Measurements from ENCODE around the gene WDFY3. TPM values are rescaled to one million over a fixed set of nuclear protein-coding genes. Genes with fewer than 3 reads are reported as not detected.

Gene WDFY3
- total RNA-seq, 1 experiment from 2014 or later, result 39.9 TPM

- no peak for TF ChIP-seq EGR1 (IDR thresholded peaks at IDR 0.05; ENCODE audit: low read depth)
Observed at GRCh38 chr4:84995386-84995785, 28.9 kb upstream of the WDFY3 start.

GRCh38 chr4:84994280-84994679, 27.8 kb upstream of the WDFY3 start:
- H3K9me3 ChIP-seq (ENCODE audit: control insufficient read depth in 1 of 2, insufficient read depth in 1 of 2, low read depth in 1 of 2, low read length in 2 of 2), result no peaks in the 10 kb centered on the region
- intact Hi-C loops (cut with micrococcal nuclease), result no loop called here
- DNase-seq (ENCODE audit: low read depth, low spot score) (no peak), ATAC-seq (no peak)
- H3K27ac ChIP-seq (ENCODE audit: low read depth, low read length), result no peak overlapping the region
- no peak overlapping the region for H3K4me2 ChIP-seq (ENCODE audit: low read length)
- RAD21 ChIA-PET (ENCODE audit: low non-redundant PET in 1 of 2, low total read pairs in 2 of 2, uncharacterized antibody in 2 of 2, unreplicated experiment in 2 of 2), result no interaction called here
- H3K4me3 ChIP-seq (replicated peaks in 1 of 2; ENCODE audit: low read depth in 1 of 2, low read length in 2 of 2), result no peak overlapping the region
- no peaks in the 10 kb centered on the region for H3K79me2 ChIP-seq (ENCODE audit: insufficient read depth, low read length)
- no peaks in the 10 kb centered on the region; the same call in 1 of the 2 replicates for H3K9me2 ChIP-seq (ENCODE audit: insufficient read depth)
- no peak overlapping the region for H3K9ac ChIP-seq (ENCODE audit: low read length)
- H3K4me1 ChIP-seq (ENCODE audit: control insufficient read depth in 1 of 2, insufficient read depth in 2 of 2, low read length in 2 of 2), result no peaks in the 10 kb centered on the region
- no peaks in the 10 kb centered on the region for H4K20me1 ChIP-seq (ENCODE audit: insufficient read depth)
- H3K27me3 ChIP-seq (ENCODE audit: insufficient read depth, low read length), result no peaks in the 10 kb centered on the region
- H3K36me3 ChIP-seq (ENCODE audit: control insufficient read depth in 1 of 2, insufficient read depth in 2 of 2, low read length in 2 of 2), result no peaks in the 10 kb centered on the region
- BruUV-seq (replicated peaks), result no TSS peak
- H2AFZ ChIP-seq (ENCODE audit: low read depth, low read length, poor library complexity, severe bottlenecking), result no peak overlapping the region
- POLR2A ChIA-PET, result no interaction called here
- CTCF ChIA-PET, result no interaction called here
- TF ChIP-seq CEBPB (IDR thresholded peaks at IDR 0.05; ENCODE audit: low read depth) (no peak), EZH2phosphoT487 (IDR thresholded peaks at IDR 0.05; ENCODE audit: borderline replicate concordance) (no peak), SRF (IDR thresholded peaks at IDR 0.05; ENCODE audit: low read depth) (no peak), CTCF (IDR thresholded peaks at IDR 0.05 in 2 of 3, conservative IDR thresholded peaks at IDR 0.05 in 1 of 3; ENCODE audit: borderline replicate concordance in 1 of 3, insufficient read depth in 1 of 3, low read depth in 2 of 3, low read length in 2 of 3) (no peak), RAD21 (IDR thresholded peaks at IDR 0.05; ENCODE audit: low read depth) (no peak), FOSL1 (IDR thresholded peaks at IDR 0.05; ENCODE audit: low read depth) (no peak), EZH2 (IDR thresholded peaks at IDR 0.05) (no peak), MAX (IDR thresholded peaks at IDR 0.05) (no peak), TCF7L2 (IDR thresholded peaks at IDR 0.05; ENCODE audit: borderline replicate concordance, extremely low read depth, insufficient read depth, insufficient read length) (no peak), POLR2AphosphoS5 (IDR thresholded peaks at IDR 0.05; ENCODE audit: low read depth, low read length) (no peak), YY1 (IDR thresholded peaks at IDR 0.05; ENCODE audit: extremely low read depth, insufficient replicate concordance, low read depth, low read length) (no peak), SP1 (IDR thresholded peaks at IDR 0.05; ENCODE audit: low read depth) (no peak), ATF3 (IDR thresholded peaks at IDR 0.05) (no peak), ZFX (IDR thresholded peaks at IDR 0.05) (no peak), ZBTB33 (IDR thresholded peaks at IDR 0.05; ENCODE audit: extremely low read depth, insufficient replicate concordance, low read length) (no peak), ELF1 (IDR thresholded peaks at IDR 0.05; ENCODE audit: borderline replicate concordance, low read depth) (no peak), JUND (IDR thresholded peaks at IDR 0.05) (no peak), CBX3 (IDR thresholded peaks at IDR 0.05; ENCODE audit: low read depth) (no peak), EGR1 (IDR thresholded peaks at IDR 0.05; ENCODE audit: low read depth) (no peak)

More at GRCh38 chr4:84995386-84995785, 28.9 kb upstream of the WDFY3 start:
- BruUV-seq (replicated peaks), result no TSS peak
- no peaks in the 10 kb centered on the region for H4K20me1 ChIP-seq (ENCODE audit: insufficient read depth)
- H3K9me2 ChIP-seq (ENCODE audit: insufficient read depth), result no peaks in the 10 kb centered on the region; the same call in 1 of the 2 replicates
- ATAC-seq (no peak), DNase-seq (ENCODE audit: low read depth, low spot score) (no peak)
- CTCF ChIA-PET, result no interaction called here
- H3K4me1 ChIP-seq (ENCODE audit: control insufficient read depth in 1 of 2, insufficient read depth in 2 of 2, low read length in 2 of 2), result no peaks in the 10 kb centered on the region
- H3K4me2 ChIP-seq (ENCODE audit: low read length), result no peak overlapping the region
- intact Hi-C loops (cut with micrococcal nuclease), result no loop called here
- no peaks in the 10 kb centered on the region for H3K9me3 ChIP-seq (ENCODE audit: control insufficient read depth in 1 of 2, insufficient read depth in 1 of 2, low read depth in 1 of 2, low read length in 2 of 2)
- POLR2A ChIA-PET, result no interaction called here
- RAD21 ChIA-PET (ENCODE audit: low non-redundant PET in 1 of 2, low total read pairs in 2 of 2, uncharacterized antibody in 2 of 2, unreplicated experiment in 2 of 2), result no interaction called here
- no peak overlapping the region for H2AFZ ChIP-seq (ENCODE audit: low read depth, low read length, poor library complexity, severe bottlenecking)
- H3K79me2 ChIP-seq (ENCODE audit: insufficient read depth, low read length), result no peaks in the 10 kb centered on the region
- H3K4me3 ChIP-seq (replicated peaks in 1 of 2; ENCODE audit: low read depth in 1 of 2, low read length in 2 of 2), result no peak overlapping the region
- H3K27me3 ChIP-seq (ENCODE audit: insufficient read depth, low read length), result no peaks in the 10 kb centered on the region
- H3K9ac ChIP-seq (ENCODE audit: low read length), result no peak overlapping the region
- no peak overlapping the region for H3K27ac ChIP-seq (ENCODE audit: low read depth, low read length)
- no peaks in the 10 kb centered on the region for H3K36me3 ChIP-seq (ENCODE audit: control insufficient read depth in 1 of 2, insufficient read depth in 2 of 2, low read length in 2 of 2)

All from HCT116 (cell line).